Hepatocyte (in vitro differentiated cells): Measurements from ENCODE around the gene RIN3.

Source experiments
- EZH2 ChIP-seq: fragments of 200-600 bp; sonication (generic); IDR thresholded peaks from 2 replicates; pipeline ENCODE4 v1.6.1; 2016; ENCODE audit warnings: antibody characterized with exemption, mild to moderate bottlenecking, borderline replicate concordance
- EZH2phosphoT487 ChIP-seq: fragments of 200-600 bp; sonication (generic); IDR thresholded peaks from one replicate; pipeline ENCODE4 v1.6.1; 2018; ENCODE audit warnings: antibody characterized with exemption, mild to moderate bottlenecking, low read depth, moderate library complexity; ENCODE audit not compliant: unreplicated experiment, severe bottlenecking
- TF ChIP-seq, protein P1 (sequence below): fragments of 200-600 bp; sonication (generic); IDR thresholded peaks from 2 replicates; pipeline ENCODE4 v1.5.1; 2016; ENCODE audit warnings: antibody characterized with exemption, mild to moderate bottlenecking; ENCODE audit not compliant: poor library complexity

DNA sequence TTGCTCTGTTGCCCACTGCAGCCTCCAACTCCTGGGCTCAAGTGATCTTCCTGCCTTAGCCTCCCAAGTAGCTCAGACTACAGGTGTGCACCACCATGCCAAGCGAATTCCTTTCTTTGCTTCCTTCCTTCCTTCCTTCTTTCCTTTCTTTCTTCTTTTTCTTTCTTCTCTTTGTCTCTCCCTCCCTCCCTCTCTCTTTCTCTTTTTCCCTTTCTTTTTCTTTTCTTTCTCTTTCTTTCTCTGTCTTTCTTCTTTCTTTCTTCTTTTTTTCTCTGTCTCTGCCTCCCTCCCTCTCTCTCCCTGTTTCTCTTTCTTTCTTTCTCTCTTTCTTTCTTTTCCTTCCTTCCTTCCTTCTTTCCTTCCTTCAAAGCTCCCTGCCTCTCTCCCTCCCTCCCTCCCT, 182.0 kb downstream of the RIN3 start:
- no peak for TF ChIP-seq EZH2phosphoT487
- TF ChIP-seq, protein P1, sequence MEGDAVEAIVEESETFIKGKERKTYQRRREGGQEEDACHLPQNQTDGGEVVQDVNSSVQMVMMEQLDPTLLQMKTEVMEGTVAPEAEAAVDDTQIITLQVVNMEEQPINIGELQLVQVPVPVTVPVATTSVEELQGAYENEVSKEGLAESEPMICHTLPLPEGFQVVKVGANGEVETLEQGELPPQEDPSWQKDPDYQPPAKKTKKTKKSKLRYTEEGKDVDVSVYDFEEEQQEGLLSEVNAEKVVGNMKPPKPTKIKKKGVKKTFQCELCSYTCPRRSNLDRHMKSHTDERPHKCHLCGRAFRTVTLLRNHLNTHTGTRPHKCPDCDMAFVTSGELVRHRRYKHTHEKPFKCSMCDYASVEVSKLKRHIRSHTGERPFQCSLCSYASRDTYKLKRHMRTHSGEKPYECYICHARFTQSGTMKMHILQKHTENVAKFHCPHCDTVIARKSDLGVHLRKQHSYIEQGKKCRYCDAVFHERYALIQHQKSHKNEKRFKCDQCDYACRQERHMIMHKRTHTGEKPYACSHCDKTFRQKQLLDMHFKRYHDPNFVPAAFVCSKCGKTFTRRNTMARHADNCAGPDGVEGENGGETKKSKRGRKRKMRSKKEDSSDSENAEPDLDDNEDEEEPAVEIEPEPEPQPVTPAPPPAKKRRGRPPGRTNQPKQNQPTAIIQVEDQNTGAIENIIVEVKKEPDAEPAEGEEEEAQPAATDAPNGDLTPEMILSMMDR, result no peak
- no peak for TF ChIP-seq EZH2
